A549 (cell line): ENCODE results near the gene LYZL6. TPM values are rescaled to one million over a fixed set of nuclear protein-coding genes. Genes with fewer than 3 reads are reported as not detected.

Source experiments
- ATAC-seq, 2 experiments: fragments of 200-7000 bp in 1 of 2; fragments of >200 bp in 1 of 2; cut with Nextera tagmentation in 1 of 2; cut with Tn5 transposase in 1 of 2; 3 replicates each; pipeline versions ENCODE4 v1.8.0 to v1.9.1; 2018 to 2020; ENCODE audit warnings: mild to moderate bottlenecking in 1 of 2, moderate library complexity in 1 of 2
- CTCF ChIA-PET: fragments of 300-600 bp; sonication (Branson Sonifier 250); formaldehyde crosslinking; extraction: SDS; loops from one replicate; lab custom pipeline; 2021; ENCODE audit warnings: antibody characterized with exemption, inconsistent platforms; lab: Yijun Ruan, JAX
- POLR2A ChIA-PET: fragments of 350-600 bp; formaldehyde crosslinking; extraction: SDS; loops from one replicate; lab custom pipeline; 2021; ENCODE audit warnings: antibody characterized with exemption, inconsistent platforms; lab: Yijun Ruan, JAX
- DNase-seq, 2 experiments: peaks; one replicate each; pipeline versions ENCODE4 v3.0.0 to v3.0.0-alpha.2; 2011 to 2016; ENCODE audit warnings: low read depth in 1 of 2, low spot score in 1 of 2
- FAIRE-seq: peaks from 2 replicates; lab custom pipeline; 2011; peaks lifted over from hg19 to GRCh38; lab: Jason Lieb, UNC
- H3K27ac ChIP-seq, 2 experiments: fragments of >200 bp; sonication (Bioruptor Twin); formaldehyde crosslinking; 3 replicates each; pipeline ENCODE4 v1.5.1; 2016 to 2017
- H3K4me1 ChIP-seq: fragments of >200 bp; sonication (Bioruptor Twin); formaldehyde crosslinking; 3 replicates; pipeline ENCODE4 v1.6.1; 2016
- H3K4me2 ChIP-seq: fragments of >200 bp; sonication (Bioruptor Twin); formaldehyde crosslinking; 3 replicates; pipeline ENCODE4 v1.6.1; 2016
- H3K4me3 ChIP-seq: fragments of >200 bp; sonication (Bioruptor Twin); formaldehyde crosslinking; 3 replicates; pipeline ENCODE4 v1.5.1; 2016
- H3K9me3 ChIP-seq: fragments of >200 bp; sonication (Bioruptor Twin); formaldehyde crosslinking; 3 replicates; pipeline ENCODE4 v1.6.1; 2016
- BHLHE40 ChIP-seq: IDR thresholded peaks from 2 replicates; pipeline ENCODE4 v1.6.1; 2012; ENCODE audit warnings: low read depth, low read length, inconsistent platforms
- CBX8 ChIP-seq: fragments of 200-600 bp; sonication (generic); IDR thresholded peaks from 2 replicates; pipeline ENCODE4 v1.6.1; 2016
- CEBPB ChIP-seq, 2 experiments: fragments of >200 bp in 1 of 2; sonication (Bioruptor Twin) in 1 of 2; formaldehyde crosslinking in 1 of 2; IDR thresholded peaks; 2 replicates each; pipeline ENCODE4 v1.6.1; 2012 to 2016
- EHF ChIP-seq: fragments of 250-450 bp; sonication (Bioruptor Pico); IDR thresholded peaks from 2 replicates; pipeline ENCODE4 v1.5.0; 2020; ENCODE audit warnings: mild to moderate bottlenecking
- FOSB ChIP-seq: fragments of 250-450 bp; sonication (Bioruptor Pico); IDR thresholded peaks from 2 replicates; pipeline ENCODE4 v1.5.0; 2020; ENCODE audit warnings: mild to moderate bottlenecking, moderate library complexity
- FOSL2 ChIP-seq, 2 experiments: fragments of 450-650 bp in 1 of 2; fragments of >200 bp in 1 of 2; sonication (Bioruptor Twin) in 1 of 2; formaldehyde crosslinking; IDR thresholded peaks; 2 replicates each; pipeline versions ENCODE4 v1.5.0 to v1.6.1; 2016 to 2020; ENCODE audit warnings: mild to moderate bottlenecking in 1 of 2, moderate library complexity in 1 of 2
- GATA3 ChIP-seq: IDR thresholded peaks from 2 replicates; pipeline ENCODE4 v1.6.1; 2012; ENCODE audit warnings: borderline replicate concordance
- JUN ChIP-seq, 2 experiments: fragments of >200 bp; sonication (Bioruptor Twin); formaldehyde crosslinking; IDR thresholded peaks; 2 replicates in 1 of 2; 3 replicates in 1 of 2; pipeline ENCODE4 v1.6.1; 2016 to 2017
- JUNB ChIP-seq: fragments of >200 bp; sonication (Bioruptor Twin); formaldehyde crosslinking; IDR thresholded peaks from 2 replicates; pipeline ENCODE4 v1.6.1; 2016
- KDM5A ChIP-seq: fragments of 200-600 bp; sonication (generic); IDR thresholded peaks from 2 replicates; pipeline ENCODE4 v1.6.1; 2016; ENCODE audit warnings: antibody characterized with exemption, mild to moderate bottlenecking
- MYC ChIP-seq: IDR thresholded peaks from 2 replicates; pipeline ENCODE4 v1.6.1; 2012; ENCODE audit warnings: mild to moderate bottlenecking, inconsistent platforms, low read length, improper control_type of control experiment, borderline replicate concordance
- NFE2L2 ChIP-seq: fragments of 150-350 bp; conservative IDR thresholded peaks from 2 replicates; pipeline ENCODE4 v1.6.1; 2014; ENCODE audit warnings: low read length
- NR3C1 ChIP-seq: fragments of >200 bp; sonication (Bioruptor Twin); formaldehyde crosslinking; IDR thresholded peaks from 3 replicates; pipeline ENCODE4 v1.6.1; 2017
- POLR2A ChIP-seq: IDR thresholded peaks from 2 replicates; pipeline ENCODE4 v1.6.1; 2012; ENCODE audit warnings: mild to moderate bottlenecking, low read length
- SMC3 ChIP-seq: fragments of >200 bp; sonication (Bioruptor Twin); formaldehyde crosslinking; IDR thresholded peaks from 3 replicates; pipeline ENCODE4 v1.6.1; 2018; ENCODE audit warnings: inconsistent platforms
- SREBF2 ChIP-seq: fragments of 450-650 bp; IDR thresholded peaks from 2 replicates; pipeline ENCODE4 v1.6.1; 2014; ENCODE audit warnings: mild to moderate bottlenecking, moderate library complexity
- TP53 ChIP-seq: fragments of 250-450 bp; sonication (Bioruptor Pico); IDR thresholded peaks from 2 replicates; pipeline ENCODE4 v1.5.0; 2021; ENCODE audit warnings: mild to moderate bottlenecking, moderate library complexity
- ZC3H11A ChIP-seq: fragments of 450-650 bp; IDR thresholded peaks from 2 replicates; pipeline ENCODE4 v1.6.1; 2014; ENCODE audit warnings: antibody characterized with exemption, mild to moderate bottlenecking
- ZNF302 ChIP-seq: fragments of 250-450 bp; sonication (Bioruptor Pico); IDR thresholded peaks from 2 replicates; pipeline ENCODE4 v1.9.0; 2021; ENCODE audit warnings: inconsistent platforms, mild to moderate bottlenecking, moderate library complexity
- WGBS: methylation state at CpG from one replicate; pipeline ENCODE4 v1.1.6; 2017; ENCODE audit errors: missing lambda C conversion rate; 5-methylcytosine and 5-hydroxymethylcytosine counted together
- polyA plus RNA-seq, 4 experiments: library from polyadenylated mRNA; depleted of rRNA in 3 of 4; stranded (reverse); fragments of >200 nt; fragmentation: RNase III in 1 of 4; extraction: RNeasy Plus Mini Kit Qiagen cat#74134 plus additional on column Dnase treatment in 1 of 4; gene quantifications; 2 replicates in 3 of 4; 3 replicates in 1 of 4; pipeline ENCODE4 v1.2.3, GENCODE V29; 2011 to 2017
- TF ChIP-seq, protein P1 (sequence below): fragments of >200 bp; sonication (Bioruptor Twin); formaldehyde crosslinking; IDR thresholded peaks from 2 replicates; pipeline ENCODE4 v1.6.1; 2016
- TF ChIP-seq, protein P2 (sequence below): IDR thresholded peaks from 2 replicates; pipeline ENCODE4 v1.6.1; 2012; ENCODE audit warnings: low read depth, borderline replicate concordance
- TF ChIP-seq, protein P3 (sequence below): IDR thresholded peaks from 2 replicates; pipeline ENCODE4 v1.6.1; 2012
- TF ChIP-seq, protein P4 (sequence below): fragments of >200 bp; sonication (Bioruptor Twin); formaldehyde crosslinking; IDR thresholded peaks from 3 replicates; pipeline ENCODE4 v1.6.1; 2016
- TF ChIP-seq, protein P5 (sequence below): fragments of 150-350 bp; IDR thresholded peaks from 2 replicates; pipeline ENCODE4 v1.6.1; 2014; ENCODE audit warnings: low read depth, mild to moderate bottlenecking, low read length
- TF ChIP-seq, protein P6 (sequence below): IDR thresholded peaks from 2 replicates; pipeline ENCODE4 v1.6.1; 2012
- TF ChIP-seq, protein P7 (sequence below): fragments of 200-600 bp; sonication (generic); IDR thresholded peaks from 2 replicates; pipeline ENCODE4 v1.6.1; 2016; ENCODE audit warnings: antibody characterized with exemption, mild to moderate bottlenecking, moderate library complexity

The LYZL6 gene
- polyA plus RNA-seq, 2 of the 4 experiments (the other 2 are of a cell fraction), result not detected

DNA sequence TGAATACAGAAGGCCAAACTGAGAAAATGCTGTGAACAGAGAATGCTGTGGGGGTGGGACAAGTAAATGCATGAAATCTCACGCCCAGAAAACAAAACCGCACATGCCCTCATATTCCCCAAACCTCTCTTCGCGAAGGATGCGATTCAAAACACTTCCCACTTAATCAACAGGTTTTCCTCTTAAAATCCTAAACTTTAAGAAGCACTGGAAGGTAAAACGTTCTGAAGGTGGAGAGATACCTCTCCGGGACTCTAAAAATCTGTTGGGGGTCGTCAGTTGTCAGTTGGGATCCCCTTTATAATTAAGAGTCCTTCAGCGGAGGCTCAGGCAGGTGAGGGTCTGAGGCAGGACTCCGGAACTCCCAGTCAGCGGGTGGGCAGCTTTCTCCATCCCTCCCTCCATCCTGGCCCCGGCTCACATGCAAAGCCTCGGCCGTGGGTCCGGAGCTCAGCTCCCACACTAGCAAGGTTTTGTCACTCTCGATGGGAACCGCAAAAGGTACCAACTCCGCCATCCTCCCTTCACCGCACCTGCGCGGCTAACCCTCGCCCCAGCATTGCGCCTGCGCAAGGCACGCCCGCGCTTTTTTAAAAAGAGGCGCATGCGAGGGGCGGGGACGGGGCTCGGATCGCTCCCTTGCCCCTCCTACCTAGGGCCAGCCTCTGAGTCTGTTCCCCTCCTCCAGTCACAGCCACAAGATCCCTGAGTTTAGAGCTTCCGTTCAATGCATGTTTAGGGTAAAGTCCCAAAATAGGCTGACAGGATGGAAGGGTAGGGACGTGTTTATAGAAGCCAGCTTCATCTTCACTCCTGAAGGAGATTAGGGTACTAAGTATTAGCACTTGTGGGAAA, 13.1 kb downstream of the LYZL6 start, which contains the start of gene RDM1:
RDM1 (minus strand) TSS at position 563 of the 855 bp plus-strand sequence; CDS start at position 517, 46 bp downstream.
- 7% methylated on average over 35 of the region's 35 CpGs for WGBS
- FAIRE-seq (no peak), ATAC-seq (peak; percentile 96 to 99), DNase-seq (peak; percentile 87 to 97)
- Histone ChIP-seq H3K4me1 (peaks cover 11% of the 10 kb centered on the region), H3K27ac (peak within 1 kb of the TSS; percentile 65 to 80)
- POLR2A ChIA-PET, result no interaction called here
- CTCF ChIA-PET, result interaction anchor here (0.6 to 1.6 kb wide), 4 partner anchors 9 to 125 kb away, joined by 3 to 4 read pairs (median 3); no protein-coding TSS in a partner anchor
- TF ChIP-seq KDM5A (no peak), ZC3H11A (no peak), SREBF2 (no peak), FOSL2 (IDR thresholded peaks at IDR 0.05) (no peak), FOSL2 (CRISPR knock-in tag; IDR thresholded peaks at IDR 0.05) (no peak), NR3C1 (no peak), FOSB (no peak), JUN (IDR thresholded peaks at IDR 0.05) (peak in 1 of 2 experiments; percentile 65; a peak in 1 of 5 replicates), ZNF302 (CRISPR knock-in tag) (no peak), TP53 (no peak), NFE2L2 (no peak), SMC3 (no peak), MYC (0 out of 2 replicates have a peak, but pooled peaks have one; percentile 28), BHLHE40 (no peak), POLR2A (peak; percentile 71), JUNB (no peak), GATA3 (no peak), CEBPB (IDR thresholded peaks at IDR 0.05) (no peak), EHF (CRISPR knock-in tag) (no peak), CBX8 (no peak)
- TF ChIP-seq, protein P1, sequence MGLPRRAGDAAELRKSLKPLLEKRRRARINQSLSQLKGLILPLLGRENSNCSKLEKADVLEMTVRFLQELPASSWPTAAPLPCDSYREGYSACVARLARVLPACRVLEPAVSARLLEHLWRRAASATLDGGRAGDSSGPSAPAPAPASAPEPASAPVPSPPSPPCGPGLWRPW, result no peak
- TF ChIP-seq, protein P2, sequence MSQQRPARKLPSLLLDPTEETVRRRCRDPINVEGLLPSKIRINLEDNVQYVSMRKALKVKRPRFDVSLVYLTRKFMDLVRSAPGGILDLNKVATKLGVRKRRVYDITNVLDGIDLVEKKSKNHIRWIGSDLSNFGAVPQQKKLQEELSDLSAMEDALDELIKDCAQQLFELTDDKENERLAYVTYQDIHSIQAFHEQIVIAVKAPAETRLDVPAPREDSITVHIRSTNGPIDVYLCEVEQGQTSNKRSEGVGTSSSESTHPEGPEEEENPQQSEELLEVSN, result peak; percentile 98
- TF ChIP-seq, protein P3, sequence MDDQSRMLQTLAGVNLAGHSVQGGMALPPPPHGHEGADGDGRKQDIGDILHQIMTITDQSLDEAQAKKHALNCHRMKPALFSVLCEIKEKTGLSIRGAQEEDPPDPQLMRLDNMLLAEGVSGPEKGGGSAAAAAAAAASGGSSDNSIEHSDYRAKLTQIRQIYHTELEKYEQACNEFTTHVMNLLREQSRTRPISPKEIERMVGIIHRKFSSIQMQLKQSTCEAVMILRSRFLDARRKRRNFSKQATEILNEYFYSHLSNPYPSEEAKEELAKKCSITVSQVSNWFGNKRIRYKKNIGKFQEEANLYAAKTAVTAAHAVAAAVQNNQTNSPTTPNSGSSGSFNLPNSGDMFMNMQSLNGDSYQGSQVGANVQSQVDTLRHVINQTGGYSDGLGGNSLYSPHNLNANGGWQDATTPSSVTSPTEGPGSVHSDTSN, result no peak
- TF ChIP-seq, protein P4, sequence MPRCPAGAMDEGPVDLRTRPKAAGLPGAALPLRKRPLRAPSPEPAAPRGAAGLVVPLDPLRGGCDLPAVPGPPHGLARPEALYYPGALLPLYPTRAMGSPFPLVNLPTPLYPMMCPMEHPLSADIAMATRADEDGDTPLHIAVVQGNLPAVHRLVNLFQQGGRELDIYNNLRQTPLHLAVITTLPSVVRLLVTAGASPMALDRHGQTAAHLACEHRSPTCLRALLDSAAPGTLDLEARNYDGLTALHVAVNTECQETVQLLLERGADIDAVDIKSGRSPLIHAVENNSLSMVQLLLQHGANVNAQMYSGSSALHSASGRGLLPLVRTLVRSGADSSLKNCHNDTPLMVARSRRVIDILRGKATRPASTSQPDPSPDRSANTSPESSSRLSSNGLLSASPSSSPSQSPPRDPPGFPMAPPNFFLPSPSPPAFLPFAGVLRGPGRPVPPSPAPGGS, result no peak
- TF ChIP-seq, protein P5, sequence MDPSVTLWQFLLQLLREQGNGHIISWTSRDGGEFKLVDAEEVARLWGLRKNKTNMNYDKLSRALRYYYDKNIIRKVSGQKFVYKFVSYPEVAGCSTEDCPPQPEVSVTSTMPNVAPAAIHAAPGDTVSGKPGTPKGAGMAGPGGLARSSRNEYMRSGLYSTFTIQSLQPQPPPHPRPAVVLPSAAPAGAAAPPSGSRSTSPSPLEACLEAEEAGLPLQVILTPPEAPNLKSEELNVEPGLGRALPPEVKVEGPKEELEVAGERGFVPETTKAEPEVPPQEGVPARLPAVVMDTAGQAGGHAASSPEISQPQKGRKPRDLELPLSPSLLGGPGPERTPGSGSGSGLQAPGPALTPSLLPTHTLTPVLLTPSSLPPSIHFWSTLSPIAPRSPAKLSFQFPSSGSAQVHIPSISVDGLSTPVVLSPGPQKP, result no peak
- TF ChIP-seq, protein P6, sequence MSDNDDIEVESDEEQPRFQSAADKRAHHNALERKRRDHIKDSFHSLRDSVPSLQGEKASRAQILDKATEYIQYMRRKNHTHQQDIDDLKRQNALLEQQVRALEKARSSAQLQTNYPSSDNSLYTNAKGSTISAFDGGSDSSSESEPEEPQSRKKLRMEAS, result peak; percentile 94
- TF ChIP-seq, protein P7, sequence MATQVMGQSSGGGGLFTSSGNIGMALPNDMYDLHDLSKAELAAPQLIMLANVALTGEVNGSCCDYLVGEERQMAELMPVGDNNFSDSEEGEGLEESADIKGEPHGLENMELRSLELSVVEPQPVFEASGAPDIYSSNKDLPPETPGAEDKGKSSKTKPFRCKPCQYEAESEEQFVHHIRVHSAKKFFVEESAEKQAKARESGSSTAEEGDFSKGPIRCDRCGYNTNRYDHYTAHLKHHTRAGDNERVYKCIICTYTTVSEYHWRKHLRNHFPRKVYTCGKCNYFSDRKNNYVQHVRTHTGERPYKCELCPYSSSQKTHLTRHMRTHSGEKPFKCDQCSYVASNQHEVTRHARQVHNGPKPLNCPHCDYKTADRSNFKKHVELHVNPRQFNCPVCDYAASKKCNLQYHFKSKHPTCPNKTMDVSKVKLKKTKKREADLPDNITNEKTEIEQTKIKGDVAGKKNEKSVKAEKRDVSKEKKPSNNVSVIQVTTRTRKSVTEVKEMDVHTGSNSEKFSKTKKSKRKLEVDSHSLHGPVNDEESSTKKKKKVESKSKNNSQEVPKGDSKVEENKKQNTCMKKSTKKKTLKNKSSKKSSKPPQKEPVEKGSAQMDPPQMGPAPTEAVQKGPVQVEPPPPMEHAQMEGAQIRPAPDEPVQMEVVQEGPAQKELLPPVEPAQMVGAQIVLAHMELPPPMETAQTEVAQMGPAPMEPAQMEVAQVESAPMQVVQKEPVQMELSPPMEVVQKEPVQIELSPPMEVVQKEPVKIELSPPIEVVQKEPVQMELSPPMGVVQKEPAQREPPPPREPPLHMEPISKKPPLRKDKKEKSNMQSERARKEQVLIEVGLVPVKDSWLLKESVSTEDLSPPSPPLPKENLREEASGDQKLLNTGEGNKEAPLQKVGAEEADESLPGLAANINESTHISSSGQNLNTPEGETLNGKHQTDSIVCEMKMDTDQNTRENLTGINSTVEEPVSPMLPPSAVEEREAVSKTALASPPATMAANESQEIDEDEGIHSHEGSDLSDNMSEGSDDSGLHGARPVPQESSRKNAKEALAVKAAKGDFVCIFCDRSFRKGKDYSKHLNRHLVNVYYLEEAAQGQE, result no peak
- TF ChIP-seq, all 56 proteins: peak for 5
- peak within 1 kb of the TSS; percentile 96 for H3K4me2 ChIP-seq
- peak within 1 kb of the TSS; percentile 62 for H3K4me3 ChIP-seq
- no peaks in the 10 kb centered on the region for H3K9me3 ChIP-seq
